ENCODE results near the gene SNAP47.

Gene SNAP47

DNA sequence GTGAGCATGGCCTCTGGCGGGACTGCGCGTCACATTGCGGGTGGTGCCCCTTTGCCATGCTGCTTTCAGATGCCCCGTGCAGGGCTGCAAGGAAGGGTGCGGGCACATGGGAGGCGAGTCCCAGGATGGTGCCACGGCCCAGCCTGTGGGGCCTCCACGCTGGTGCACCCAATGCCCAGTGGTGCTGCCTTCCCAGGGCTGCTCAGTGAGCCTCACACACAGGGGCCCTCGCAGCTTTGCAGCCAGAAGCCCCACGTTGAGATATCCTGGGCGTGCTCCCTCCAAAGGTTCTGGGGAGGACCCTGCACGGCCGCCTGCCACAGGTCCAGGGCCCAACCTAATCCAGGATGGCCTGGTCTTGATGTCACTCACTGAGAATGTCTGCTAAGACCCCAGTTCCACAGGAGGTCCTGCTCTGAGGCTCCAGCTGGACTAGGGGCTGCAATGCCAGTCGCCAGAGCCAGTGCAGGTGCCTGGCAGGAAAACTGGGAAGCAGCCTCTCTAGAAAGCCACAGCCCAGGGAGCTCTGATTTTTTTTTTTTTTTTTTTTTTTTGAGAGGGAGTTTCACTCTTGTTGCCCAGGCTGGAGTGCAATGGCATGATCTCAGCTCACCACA is 46.2 kb downstream of the SNAP47 start:
- Histone ChIP-seq H3K36me3 (ENCODE audit: control insufficient read depth, low read length) (no peaks in the 10 kb centered on the region), H3K4me1 (ENCODE audit: control insufficient read depth, low read length) (peaks cover 8% of the 10 kb centered on the region), H3K9me2 (replicated peaks; ENCODE audit: control insufficient read depth, low read length) (no peaks in the 10 kb centered on the region), H3K27me3 (ENCODE audit: control insufficient read depth, low read length) (no peaks in the 10 kb centered on the region; the same call in 1 of the 2 replicates), H4K20me1 (ENCODE audit: control insufficient read depth, insufficient read depth, low read depth, low read length) (no peaks in the 10 kb centered on the region), H3K9me3 (ENCODE audit: control insufficient read depth, insufficient read depth, low read length) (no peaks in the 10 kb centered on the region), H3K4me3 (ENCODE audit: low read length) (no peak overlapping the region), H3F3A (ENCODE audit: control insufficient read depth, insufficient read depth) (no peaks in the 10 kb centered on the region), H3K27ac (ENCODE audit: low read depth, low read length) (no peak overlapping the region), H3K4me2 (ENCODE audit: low read length) (no peak overlapping the region), H3K79me2 (ENCODE audit: control insufficient read depth, low read length) (no peaks in the 10 kb centered on the region)
- TF ChIP-seq, protein P1, sequence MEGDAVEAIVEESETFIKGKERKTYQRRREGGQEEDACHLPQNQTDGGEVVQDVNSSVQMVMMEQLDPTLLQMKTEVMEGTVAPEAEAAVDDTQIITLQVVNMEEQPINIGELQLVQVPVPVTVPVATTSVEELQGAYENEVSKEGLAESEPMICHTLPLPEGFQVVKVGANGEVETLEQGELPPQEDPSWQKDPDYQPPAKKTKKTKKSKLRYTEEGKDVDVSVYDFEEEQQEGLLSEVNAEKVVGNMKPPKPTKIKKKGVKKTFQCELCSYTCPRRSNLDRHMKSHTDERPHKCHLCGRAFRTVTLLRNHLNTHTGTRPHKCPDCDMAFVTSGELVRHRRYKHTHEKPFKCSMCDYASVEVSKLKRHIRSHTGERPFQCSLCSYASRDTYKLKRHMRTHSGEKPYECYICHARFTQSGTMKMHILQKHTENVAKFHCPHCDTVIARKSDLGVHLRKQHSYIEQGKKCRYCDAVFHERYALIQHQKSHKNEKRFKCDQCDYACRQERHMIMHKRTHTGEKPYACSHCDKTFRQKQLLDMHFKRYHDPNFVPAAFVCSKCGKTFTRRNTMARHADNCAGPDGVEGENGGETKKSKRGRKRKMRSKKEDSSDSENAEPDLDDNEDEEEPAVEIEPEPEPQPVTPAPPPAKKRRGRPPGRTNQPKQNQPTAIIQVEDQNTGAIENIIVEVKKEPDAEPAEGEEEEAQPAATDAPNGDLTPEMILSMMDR (IDR thresholded peaks at IDR 0.05; ENCODE audit: low read depth, low read length, poor library complexity, severe bottlenecking) = no peak
- no peak for TF ChIP-seq EZH2phosphoT487 (IDR thresholded peaks at IDR 0.05; ENCODE audit: borderline replicate concordance, low read length)

GRCh38 chr1:227782226-227782625 is 47.0 kb downstream of the SNAP47 start:
- H3K9me3 ChIP-seq (ENCODE audit: control insufficient read depth, insufficient read depth, low read length) = no peaks in the 10 kb centered on the region
- peaks cover 4% of the 10 kb centered on the region; the same call in 1 of the 2 replicates for H3K27me3 ChIP-seq (ENCODE audit: control insufficient read depth, low read length)
- H4K20me1 ChIP-seq (ENCODE audit: control insufficient read depth, insufficient read depth, low read depth, low read length) = no peaks in the 10 kb centered on the region
- no peaks in the 10 kb centered on the region for H3K79me2 ChIP-seq (ENCODE audit: control insufficient read depth, low read length)
- H3K27ac ChIP-seq (ENCODE audit: low read depth, low read length) = no peak overlapping the region
- TF ChIP-seq, protein P1 (IDR thresholded peaks at IDR 0.05; ENCODE audit: low read depth, low read length, poor library complexity, severe bottlenecking) = no peak
- no peak for TF ChIP-seq EZH2phosphoT487 (IDR thresholded peaks at IDR 0.05; ENCODE audit: borderline replicate concordance, low read length)
- H3K4me1 ChIP-seq (ENCODE audit: control insufficient read depth, low read length) = peaks cover 10% of the 10 kb centered on the region
- no peaks in the 10 kb centered on the region for H3F3A ChIP-seq (ENCODE audit: control insufficient read depth, insufficient read depth)
- no peak overlapping the region for H3K4me3 ChIP-seq (ENCODE audit: low read length)
- no peaks in the 10 kb centered on the region for H3K36me3 ChIP-seq (ENCODE audit: control insufficient read depth, low read length)
- H3K4me2 ChIP-seq (ENCODE audit: low read length) = no peak overlapping the region
- no peaks in the 10 kb centered on the region for H3K9me2 ChIP-seq (replicated peaks; ENCODE audit: control insufficient read depth, low read length)

- Histone ChIP-seq H3K27me3 (ENCODE audit: control insufficient read depth, low read length) (peaks cover 11% of the 10 kb centered on the region), H3K36me3 (ENCODE audit: control insufficient read depth, low read length) (no peaks in the 10 kb centered on the region), H3F3A (ENCODE audit: control insufficient read depth, insufficient read depth) (no peaks in the 10 kb centered on the region), H3K79me2 (ENCODE audit: control insufficient read depth, low read length) (no peaks in the 10 kb centered on the region), H3K9me3 (ENCODE audit: control insufficient read depth, insufficient read depth, low read length) (no peaks in the 10 kb centered on the region), H3K27ac (ENCODE audit: low read depth, low read length) (no peak overlapping the region), H3K4me3 (ENCODE audit: low read length) (no peak overlapping the region), H4K20me1 (ENCODE audit: control insufficient read depth, insufficient read depth, low read depth, low read length) (no peaks in the 10 kb centered on the region), H3K4me2 (ENCODE audit: low read length) (no peak overlapping the region), H3K4me1 (ENCODE audit: control insufficient read depth, low read length) (peaks cover 18% of the 10 kb centered on the region), H3K9me2 (replicated peaks; ENCODE audit: control insufficient read depth, low read length) (no peaks in the 10 kb centered on the region)
- TF ChIP-seq, protein P1 (IDR thresholded peaks at IDR 0.05; ENCODE audit: low read depth, low read length, poor library complexity, severe bottlenecking) = no peak
- no peak for TF ChIP-seq EZH2phosphoT487 (IDR thresholded peaks at IDR 0.05; ENCODE audit: borderline replicate concordance, low read length)
These were observed 50.0 kb downstream of the SNAP47 start for GRCh38 chr1:227785094-227785804.
